GM18868 (cell line): Measurements from ENCODE around the gene MEI1.
"Not testable (repeated sequence)": the region's sequence is repeated elsewhere in the genome, so short reads cannot be mapped to it uniquely, and the experiment has no call there.

Experiments used
- ATAC-seq: cut with Tn5 transposase; IDR thresholded peaks from one replicate; pipeline ENCODE4 v1.9.1; 2021; ENCODE audit warnings: mild to moderate bottlenecking, moderate library complexity; ENCODE audit not compliant: unreplicated experiment

Gene MEI1, protein sequence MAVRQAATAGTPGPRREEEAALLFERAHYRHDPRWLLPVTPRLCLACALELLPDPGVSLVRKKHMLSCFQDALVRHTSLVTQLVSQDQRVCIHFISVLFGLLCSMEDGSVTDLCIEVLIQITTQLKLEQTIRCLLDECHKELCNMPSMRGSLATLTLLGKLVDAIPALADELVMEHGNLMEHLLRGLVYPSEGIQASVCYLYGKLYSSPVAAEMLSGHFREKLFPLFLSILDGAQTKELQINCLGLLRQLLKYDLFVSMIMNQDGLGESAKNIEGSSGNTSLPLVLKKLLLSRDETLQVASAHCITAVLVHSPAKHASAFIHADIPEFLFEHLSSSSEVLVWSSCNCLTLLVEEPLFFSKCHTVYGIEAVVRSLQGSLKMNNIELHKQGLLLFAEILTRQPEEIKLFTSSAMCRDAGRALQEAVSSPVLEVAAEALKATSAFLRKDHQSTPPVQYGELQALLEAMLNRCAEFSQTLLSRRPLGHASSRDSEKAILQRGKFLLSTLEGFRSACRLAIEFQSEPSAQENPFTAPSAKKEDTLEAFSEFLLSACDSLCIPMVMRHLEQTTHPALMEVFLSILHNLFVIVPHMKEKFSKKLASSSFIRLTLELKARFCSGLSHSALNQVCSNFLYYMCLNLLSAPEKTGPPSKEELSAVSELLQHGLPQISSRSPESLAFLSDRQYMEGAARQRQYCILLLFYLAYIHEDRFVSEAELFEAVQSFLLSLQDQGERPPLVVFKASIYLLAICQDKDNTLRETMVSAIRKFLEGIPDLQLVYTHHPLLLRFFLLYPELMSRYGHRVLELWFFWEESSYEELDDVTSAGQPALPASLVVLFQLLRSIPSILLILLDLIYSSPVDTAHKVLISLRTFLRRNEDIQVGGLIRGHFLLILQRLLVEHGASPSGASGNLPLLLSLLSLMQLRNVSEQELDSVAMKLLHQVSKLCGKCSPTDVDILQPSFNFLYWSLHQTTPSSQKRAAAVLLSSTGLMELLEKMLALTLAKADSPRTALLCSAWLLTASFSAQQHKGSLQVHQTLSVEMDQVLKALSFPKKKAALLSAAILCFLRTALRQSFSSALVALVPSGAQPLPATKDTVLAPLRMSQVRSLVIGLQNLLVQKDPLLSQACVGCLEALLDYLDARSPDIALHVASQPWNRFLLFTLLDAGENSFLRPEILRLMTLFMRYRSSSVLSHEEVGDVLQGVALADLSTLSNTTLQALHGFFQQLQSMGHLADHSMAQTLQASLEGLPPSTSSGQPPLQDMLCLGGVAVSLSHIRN

DNA sequence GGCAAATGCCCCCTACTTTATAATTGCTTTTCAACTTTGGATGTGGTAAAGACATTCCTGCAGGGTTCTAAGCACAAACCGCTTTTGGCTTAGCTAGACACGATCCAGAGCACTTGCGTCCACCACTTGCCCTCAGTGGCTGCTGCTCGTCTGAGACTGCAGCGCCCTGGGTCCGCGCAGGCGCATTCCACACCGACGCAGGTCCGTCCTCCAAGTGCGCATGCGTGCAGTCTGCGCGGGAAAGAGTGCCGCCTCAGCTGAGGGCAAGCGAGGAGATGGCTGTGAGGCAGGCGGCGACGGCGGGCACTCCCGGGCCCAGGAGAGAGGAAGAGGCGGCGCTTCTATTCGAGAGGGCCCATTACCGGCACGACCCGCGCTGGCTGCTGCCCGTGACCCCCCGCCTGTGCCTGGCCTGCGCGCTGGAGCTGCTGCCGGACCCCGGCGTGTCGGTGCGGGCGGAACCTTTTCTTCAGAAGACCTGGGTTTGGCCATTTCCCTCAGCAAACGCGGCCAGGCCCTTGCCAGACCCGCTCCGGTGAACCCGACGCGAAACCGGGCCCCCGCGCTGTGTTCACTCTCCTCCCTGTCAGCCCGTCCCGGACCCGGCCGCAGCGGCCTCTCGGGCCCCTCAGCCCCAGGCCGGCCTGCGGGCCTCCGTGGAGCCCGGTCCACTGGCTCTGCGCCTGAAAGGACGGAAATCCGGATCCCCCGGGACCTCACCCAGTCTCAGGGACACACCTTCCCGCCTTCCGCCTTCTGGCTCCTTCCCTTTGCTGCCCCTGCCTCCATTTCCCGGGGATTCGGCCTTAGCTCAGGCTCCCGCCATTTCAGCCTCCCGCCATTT lies at the start of gene MEI1:
TSS of gene MEI1 (plus strand) at position 240 of the 844 bp plus-strand sequence. CDS start at position 276, 36 bp downstream.
- no peak for ATAC-seq

DNA sequence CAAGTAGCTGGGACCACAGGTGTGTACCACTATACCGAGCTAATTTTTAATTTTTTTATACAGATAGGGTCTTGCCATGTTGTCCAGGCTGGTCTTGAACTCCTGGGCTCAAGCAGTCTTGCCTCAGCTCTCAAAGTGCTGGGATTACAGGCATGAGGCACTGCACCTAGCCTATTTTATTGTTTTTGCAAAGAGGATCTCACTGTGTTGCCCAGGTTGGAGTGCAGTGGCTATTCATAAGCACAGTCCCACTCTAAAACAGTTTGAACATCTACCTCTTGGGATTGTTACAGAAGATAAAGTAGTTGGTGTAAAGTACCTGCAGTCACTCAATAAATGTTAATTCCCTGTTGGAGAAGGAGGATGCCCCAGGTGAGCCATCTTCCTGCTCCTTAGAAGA lies 49.1 kb upstream of the MEI1 start:
- no peak for ATAC-seq

DNA sequence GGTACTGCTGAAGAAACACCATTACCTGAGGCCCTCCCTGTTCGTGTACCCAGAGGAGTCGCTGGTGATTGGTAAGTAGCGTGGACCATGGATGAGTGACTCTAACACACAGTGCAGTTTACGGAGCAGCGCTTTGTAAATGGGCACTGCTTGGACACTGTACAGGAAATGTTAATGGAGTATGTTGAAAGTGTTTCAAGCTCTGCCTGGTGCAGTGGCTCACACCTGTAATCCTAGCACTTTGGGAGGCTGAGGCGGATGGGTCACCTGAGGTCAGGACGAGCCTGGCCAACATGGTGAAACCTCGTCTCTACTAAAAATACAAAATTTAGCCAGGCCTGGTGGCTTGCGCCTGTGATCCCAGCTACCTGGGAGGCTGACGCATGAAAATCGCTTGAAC lies 48.5 kb upstream of the MEI1 start:
- ATAC-seq: no peak

DNA sequence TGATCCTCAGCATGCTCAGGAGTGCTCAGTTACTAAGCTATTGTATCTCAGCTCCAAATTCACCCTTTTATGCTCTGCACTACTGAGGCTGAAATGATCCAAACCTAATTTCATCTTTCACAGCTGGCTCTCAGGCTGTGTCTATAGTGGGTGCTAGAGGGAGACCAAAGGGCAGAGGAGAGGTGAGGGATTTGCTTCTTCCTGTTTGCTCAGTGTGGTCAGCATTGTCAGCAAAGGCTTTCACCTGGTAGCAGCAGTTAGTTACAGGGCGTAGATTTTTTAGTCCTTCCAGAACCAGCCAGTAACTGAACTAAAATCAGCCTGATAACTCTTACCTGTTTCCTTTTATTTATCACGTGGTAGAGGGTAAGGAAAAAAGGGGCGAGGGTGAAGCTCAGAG lies 45.0 kb upstream of the MEI1 start:
- ATAC-seq: no peak

DNA sequence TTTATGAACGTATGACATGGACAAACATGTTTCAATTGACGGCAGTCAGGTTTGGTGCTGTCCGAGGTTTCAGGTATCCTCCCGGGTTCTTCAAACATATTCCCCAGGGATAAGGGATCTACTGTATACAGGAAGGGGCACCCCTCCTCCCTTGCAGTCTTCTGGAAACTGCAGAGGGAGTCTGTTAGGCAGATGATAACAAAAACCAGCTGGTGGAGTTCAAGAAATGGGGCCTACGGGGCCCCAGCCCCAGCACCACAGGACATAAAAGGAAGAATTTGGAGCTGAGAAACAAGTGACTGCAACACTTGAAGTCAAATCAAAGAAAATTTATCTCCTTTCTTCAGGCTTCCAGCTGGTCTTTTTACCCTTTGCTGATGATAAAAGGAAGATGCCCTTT lies 42.7 kb upstream of the MEI1 start:
- ATAC-seq: no peak

DNA sequence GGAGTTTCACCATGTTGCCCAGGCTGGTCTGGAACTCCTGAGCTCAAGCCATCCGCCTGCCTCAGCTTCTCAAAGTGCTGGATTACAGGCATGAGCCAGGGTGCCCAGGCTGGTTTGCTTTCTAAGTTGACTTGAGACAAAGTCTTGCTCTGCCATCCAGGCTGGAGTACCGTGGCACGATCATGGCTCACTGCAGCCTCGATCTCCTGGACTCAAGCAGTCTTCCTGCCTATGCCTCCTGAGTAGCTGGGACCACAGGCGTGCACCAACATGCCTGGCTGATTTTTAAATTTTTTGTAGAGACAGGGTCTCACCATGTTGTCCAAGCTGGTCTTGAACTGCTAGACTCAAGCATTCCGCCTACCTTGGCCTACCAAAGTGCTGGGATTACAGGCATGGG lies 41.6 kb upstream of the MEI1 start:
- no peak for ATAC-seq

DNA sequence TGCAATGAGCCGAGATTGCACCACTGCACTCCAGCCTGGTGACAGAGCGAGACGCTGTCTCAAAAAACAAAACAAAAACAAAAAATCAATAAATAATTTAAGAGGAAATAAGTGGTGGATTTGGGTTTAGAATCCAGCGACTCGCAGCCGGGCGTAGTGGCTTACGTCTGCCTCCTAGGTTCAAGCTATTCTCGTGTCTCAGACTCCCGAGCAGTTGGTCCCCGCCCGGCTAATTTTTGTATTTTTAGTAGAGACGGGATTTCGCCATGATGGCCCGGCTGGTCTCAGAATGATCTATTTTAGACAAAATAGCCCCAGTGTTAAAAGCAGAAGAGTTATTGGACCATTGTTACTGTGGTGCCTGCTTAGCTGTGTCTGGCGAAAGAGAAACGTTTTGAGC lies 40.4 kb upstream of the MEI1 start:
- ATAC-seq: no peak

DNA sequence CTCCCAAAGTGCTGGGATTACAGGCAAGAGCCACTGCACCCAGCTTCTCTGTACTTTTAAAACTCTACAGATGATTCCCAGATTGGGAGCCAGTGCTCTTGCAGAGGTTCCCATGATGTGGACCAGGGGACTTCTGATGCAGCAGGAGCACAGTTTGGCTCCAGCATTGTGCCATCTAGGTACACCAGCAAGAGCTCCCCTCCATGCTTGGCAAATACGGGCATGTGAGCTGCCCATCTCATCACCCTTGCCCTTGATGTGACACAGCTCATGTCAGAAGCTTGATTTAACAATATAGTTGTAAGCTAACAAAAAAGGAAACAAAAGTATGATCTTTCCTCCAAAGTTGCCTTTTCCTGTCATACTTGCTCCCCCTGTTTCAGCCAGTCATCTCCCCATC lies 39.4 kb upstream of the MEI1 start:
- no peak for ATAC-seq

DNA sequence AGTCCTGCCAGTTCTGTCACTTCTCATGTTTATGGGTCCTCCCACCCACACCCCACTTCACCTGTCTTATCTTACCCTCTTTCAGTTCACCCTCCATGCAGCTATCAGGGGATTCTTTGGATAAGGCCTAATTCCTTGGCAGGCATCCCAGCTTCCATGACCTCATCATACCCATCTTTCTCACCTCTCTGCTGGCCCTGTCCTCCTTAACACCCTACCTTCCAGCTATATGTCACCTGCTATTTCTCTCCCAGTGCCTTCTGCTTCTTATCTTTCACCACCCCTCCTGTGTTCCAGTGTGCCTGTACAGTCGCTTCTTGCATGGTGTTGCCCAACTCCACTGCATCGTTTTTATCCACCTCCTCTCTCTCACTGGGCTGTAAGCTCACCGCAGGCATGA lies 38.9 kb upstream of the MEI1 start:
- ATAC-seq: no peak

DNA sequence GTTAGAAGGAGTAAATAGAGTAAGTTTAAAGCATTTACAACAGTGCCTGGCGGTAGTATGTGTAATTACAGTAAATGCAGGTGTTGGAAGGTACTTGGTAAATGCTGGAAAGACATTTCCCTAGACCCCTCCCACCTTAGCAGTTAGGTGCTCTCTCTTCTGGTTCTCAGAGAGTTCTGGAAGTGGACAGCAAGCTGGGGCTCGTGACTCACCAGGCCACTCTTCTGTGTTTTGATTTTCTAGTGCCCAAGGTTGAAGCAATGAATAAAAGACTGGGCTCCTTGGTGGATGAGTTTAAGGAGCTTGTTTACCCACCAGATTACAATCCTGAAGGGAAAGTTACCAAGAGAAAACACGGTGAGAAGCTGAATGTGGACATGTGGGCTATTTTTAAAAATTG lies 38.2 kb upstream of the MEI1 start:
- no peak for ATAC-seq

DNA sequence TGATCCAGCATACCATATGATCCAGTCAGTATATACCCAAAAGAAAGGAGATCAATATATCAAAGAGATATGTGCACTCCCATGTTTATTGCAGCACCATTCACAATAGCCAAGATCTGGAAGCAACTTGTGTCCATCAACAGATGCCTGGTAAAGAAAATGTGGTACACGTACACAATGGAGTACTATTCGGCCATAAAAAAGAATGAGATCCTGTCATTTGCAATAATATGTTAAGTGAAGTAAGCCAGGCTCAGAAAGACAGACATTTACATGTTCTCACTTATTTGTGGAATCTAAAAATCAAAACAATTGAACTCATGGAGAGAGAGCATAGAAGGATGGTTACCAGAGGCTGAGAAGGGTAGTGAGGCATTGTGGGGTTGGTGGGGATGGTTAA lies 37.6 kb upstream of the MEI1 start:
- no peak for ATAC-seq

DNA sequence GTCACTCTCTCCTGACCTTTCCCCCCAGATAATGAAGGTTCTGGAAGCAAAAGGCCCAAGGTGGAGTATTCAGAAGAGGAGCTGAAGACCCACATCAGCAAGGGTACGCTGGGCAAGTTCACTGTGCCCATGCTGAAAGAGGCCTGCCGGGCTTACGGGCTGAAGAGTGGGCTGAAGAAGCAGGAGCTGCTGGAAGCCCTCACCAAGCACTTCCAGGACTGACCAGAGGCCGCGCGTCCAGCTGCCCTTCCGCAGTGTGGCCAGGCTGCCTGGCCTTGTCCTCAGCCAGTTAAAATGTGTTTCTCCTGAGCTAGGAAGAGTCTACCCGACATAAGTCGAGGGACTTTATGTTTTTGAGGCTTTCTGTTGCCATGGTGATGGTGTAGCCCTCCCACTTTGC lies 35.7 kb upstream of the MEI1 start:
- ATAC-seq: not testable (repeated sequence)

DNA sequence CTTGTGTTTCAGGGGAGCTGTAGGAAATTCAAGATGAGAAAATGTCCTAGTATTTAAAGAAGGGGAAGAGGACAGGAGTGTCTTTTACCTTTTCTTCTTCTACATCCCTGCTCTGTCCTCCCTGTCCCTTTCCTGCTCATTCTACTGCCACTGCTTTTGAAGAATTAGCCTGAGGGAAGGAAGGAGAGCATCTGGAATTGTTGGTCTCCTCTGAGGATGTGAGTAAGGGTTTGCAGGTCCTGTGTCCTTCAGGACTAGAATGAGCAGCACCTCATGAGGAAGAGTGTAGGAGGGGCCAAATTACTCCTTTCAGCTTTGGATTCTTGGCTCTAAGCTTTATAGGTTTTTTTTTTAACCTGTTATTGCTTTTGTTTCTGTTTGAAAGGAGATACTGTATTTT lies 34.8 kb upstream of the MEI1 start:
- no peak for ATAC-seq

DNA sequence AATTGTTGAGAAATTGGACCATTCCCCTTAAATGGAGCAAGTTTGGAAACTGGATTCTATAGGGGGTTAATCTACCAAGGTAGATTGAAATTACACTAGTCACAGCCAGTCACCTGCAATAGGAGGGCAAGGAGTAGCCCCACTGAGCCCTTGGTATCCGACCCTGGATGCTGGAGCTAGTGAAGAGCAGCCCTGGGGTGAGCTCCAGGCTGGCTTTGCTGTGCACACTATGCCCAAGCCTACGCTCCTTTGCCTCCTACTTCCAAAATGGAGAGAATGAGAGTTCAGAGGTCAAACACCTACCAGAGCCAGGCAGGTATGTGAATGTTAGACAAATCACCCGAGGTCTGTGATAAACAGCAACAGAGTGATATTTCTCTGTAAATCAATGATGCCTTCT lies 34.4 kb upstream of the MEI1 start:
- ATAC-seq: no peak

DNA sequence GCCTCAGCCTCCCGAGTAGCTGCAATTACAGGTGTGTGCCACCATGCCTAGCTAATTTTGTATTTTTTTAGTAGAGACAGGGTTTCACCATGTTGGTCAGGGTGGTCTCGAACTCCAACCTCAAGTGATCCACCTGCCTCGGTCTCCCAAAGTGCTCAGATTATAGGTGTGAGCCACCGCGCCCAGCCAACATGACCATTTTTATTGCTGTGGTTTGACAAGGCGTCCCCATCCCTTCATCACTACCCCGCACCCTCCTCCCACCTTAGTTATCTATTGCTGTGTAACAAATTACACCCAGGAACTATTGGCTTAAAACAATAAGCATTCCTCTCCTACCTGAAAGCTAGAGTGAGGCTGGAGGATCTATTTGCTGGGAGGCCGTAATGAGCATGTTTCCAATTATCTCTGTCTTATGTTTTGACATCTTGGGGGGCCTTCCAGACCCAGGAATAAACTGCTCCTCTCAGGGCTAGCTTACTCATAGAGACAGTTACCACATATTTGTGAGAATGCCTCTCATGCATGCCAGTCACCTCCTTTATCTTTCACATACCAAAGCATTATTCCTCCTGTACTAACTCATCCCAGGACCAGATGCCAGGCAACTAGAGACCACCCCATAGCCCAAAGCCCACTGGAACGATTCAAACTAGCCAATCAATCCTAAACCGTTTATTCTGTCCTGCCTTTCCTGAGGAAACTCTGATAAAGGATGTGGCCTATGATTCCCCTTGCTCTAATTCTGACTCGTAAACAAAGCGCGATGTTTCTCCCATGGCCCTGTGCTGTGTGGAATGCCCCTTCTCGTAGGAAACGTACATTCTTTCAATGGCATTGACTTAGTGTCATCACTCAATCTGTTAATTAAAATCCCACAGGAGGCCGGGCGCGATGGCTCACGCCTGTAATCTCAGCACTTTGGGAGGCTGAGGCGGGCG lies 30.1 kb upstream of the MEI1 start:
- no peak for ATAC-seq

DNA sequence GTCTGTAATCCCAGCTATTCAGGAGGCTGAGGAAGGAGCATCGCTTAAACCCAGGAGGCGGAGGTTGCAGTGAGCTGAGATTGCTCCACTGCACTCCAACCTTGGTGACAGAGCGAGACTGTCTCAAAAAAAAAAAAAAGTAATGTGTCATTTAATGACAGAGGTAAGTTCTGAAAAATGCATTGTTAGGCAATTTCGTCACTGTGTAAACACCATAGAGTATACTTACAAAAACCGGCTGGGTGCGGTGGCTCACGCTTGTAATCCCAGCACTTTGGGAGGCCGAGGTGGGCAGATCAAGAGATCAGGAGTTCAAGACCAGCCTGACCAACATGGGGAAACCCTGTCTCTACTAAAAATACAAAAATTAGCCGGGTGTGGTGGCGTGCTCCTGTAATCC lies 27.2 kb upstream of the MEI1 start:
- ATAC-seq: not testable (repeated sequence)

DNA sequence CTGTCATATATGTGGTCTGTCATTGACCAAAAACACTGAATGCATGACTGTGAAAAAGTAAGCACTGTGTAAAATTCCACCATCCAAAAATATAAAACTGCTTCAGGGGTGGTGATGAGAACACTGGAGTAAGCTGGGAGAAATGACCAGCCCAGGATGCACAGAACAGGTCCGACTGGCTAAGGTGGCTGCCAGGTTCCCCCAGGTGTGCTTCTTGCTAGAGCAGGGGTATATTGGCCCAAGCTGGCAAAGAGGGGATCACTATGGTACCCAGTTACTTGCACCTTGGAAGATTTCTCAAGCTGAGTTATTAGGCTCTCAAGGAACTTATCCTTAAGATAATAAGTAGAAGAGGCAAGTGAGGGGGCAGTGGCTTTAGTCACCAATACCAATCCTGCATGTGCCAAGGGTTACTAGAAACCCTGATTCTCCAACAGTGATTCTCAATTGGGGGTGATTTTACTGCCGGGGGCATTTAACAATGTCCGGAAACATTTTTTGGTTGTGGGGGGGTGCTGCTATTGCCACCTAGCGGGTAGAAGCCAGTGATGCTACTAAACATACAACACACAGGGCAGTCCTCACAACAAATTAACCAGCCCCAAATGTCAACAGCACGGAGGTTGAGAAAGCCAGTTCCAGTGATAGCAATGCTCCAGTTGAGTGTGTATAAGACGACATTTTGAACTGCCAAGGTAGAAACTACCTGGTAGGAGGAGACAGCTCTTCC lies 26.4 kb upstream of the MEI1 start:
- no peak for ATAC-seq

DNA sequence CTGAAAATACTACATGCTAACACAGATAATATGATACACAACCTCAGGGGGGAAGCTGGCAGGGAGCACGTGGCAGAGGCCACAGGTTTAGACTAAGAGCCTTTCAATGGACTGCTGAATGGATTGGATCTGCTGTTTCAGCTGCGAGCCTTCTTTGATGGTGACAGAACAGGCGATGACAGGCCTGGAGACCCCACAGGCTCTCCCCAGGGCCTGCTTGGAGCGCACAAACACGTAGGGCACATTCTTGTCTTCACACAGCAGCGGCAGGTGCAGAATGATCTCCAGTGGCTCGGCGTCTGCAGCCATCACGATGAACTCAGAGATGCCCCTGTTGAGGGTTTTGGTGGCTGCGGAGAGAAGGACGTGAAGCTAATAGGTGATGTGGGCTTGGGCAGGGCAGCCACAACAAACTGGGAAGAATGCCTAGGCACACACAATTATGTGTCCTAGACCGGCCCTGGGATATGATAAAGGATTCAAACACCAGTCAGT lies 24.4 kb upstream of the MEI1 start:
- no peak for ATAC-seq
